Fibroblast of pulmonary artery (primary cell): ENCODE data around the gene ODAD2.
"Not testable (repeated sequence)": the region's sequence is repeated elsewhere in the genome, so short reads cannot be mapped to it uniquely, and the experiment has no call there.

ENCODE experiments used
- DNase-seq: peaks from one replicate; pipeline ENCODE4 v3.0.0-alpha.2; 2010; ENCODE audit warnings: low read depth
- H3K4me3 ChIP-seq: replicated peaks from 2 replicates; pipeline ENCODE4 v1.5.1; 2011; ENCODE audit warnings: low read depth, mild to moderate bottlenecking, control low read depth, low read length, moderate library complexity
- CTCF ChIP-seq: IDR thresholded peaks from 2 replicates; pipeline ENCODE4 v1.5.1; 2011; ENCODE audit warnings: mild to moderate bottlenecking, control low read depth, low read length, inconsistent platforms; ENCODE audit errors: missing control alignments

ODAD2 gene

GRCh38 chr10:27914888-27915287 is 84.0 kb downstream of the ODAD2 start:
- no peak for TF ChIP-seq CTCF
- no peak for DNase-seq
- no peak overlapping the region for H3K4me3 ChIP-seq

- no peak for DNase-seq
- TF ChIP-seq CTCF, result no peak
- H3K4me3 ChIP-seq, result no peak overlapping the region
Observed at GRCh38 chr10:27912231-27912630, 86.6 kb downstream of the ODAD2 start.

GRCh38 chr10:27911539-27911938 is 87.3 kb downstream of the ODAD2 start:
- no peak overlapping the region for H3K4me3 ChIP-seq
- DNase-seq, result no peak

GRCh38 chr10:27911011-27911410 is 87.9 kb downstream of the ODAD2 start:
- DNase-seq, result no peak
- no peak overlapping the region for H3K4me3 ChIP-seq
- no peak for TF ChIP-seq CTCF

More at GRCh38 chr10:27911539-27911938, 87.3 kb downstream of the ODAD2 start:
- TF ChIP-seq CTCF, result no peak

- DNase-seq, result no peak
- TF ChIP-seq CTCF, result no peak
- no peak overlapping the region for H3K4me3 ChIP-seq
Observed at GRCh38 chr10:27908231-27908630, 90.6 kb downstream of the ODAD2 start.

- DNase-seq, result not testable (repeated sequence)
Observed at GRCh38 chr10:27899485-27899884, 99.4 kb downstream of the ODAD2 start.

GRCh38 chr10:27899058-27899457 is 99.8 kb downstream of the ODAD2 start:
- no peak for DNase-seq
- TF ChIP-seq CTCF, result no peak
- no peak overlapping the region for H3K4me3 ChIP-seq

More at GRCh38 chr10:27899485-27899884, 99.4 kb downstream of the ODAD2 start:
- not testable (repeated sequence) for H3K4me3 ChIP-seq
